Ovary (tissue), 9 donors: ENCODE results near the gene RPRM. TPM values are rescaled to one million over a fixed set of nuclear protein-coding genes. Genes with fewer than 3 reads are reported as not detected.
A peak's percentile ranks its signal among the peaks of the same experiment; 100 is the strongest.

Source experiments
- DNase-seq, 5 donors: peaks; one replicate each; pipeline ENCODE4 v3.0.0-alpha.2; 2019 to 2020
- H3K27ac ChIP-seq, 2 donors: fragments of 200-600 bp; one replicate each; pipeline versions ENCODE4 v1.5.1 to v1.8.0; 2019 to 2022
- H3K27me3 ChIP-seq: fragments of 200-600 bp; one replicate; pipeline ENCODE4 v1.8.0; 2022
- H3K36me3 ChIP-seq: fragments of 200-600 bp; sonication (generic); one replicate; pipeline ENCODE4 v1.5.1; 2019
- H3K4me1 ChIP-seq: one replicate; pipeline ENCODE4 v1.8.1; 2013; ENCODE audit warnings: mild to moderate bottlenecking, moderate library complexity; ENCODE audit not compliant: insufficient read depth
- H3K4me3 ChIP-seq: fragments of 200-600 bp; sonication (generic); one replicate; pipeline ENCODE4 v1.5.1; 2017
- H3K9me3 ChIP-seq, 2 donors: fragments of 200-600 bp in 1 of 2; sonication (generic) in 1 of 2; one replicate each; pipeline versions ENCODE4 v1.5.1 to v1.8.1; 2013 to 2019; ENCODE audit warnings: mild to moderate bottlenecking in 1 of 2, moderate library complexity in 1 of 2
- CTCF ChIP-seq, 3 donors: fragments of 450-650 bp in 2 of 3; fragments of 200-600 bp in 1 of 3; IDR thresholded peaks; one replicate each; pipeline versions ENCODE4 v1.5.1 to v1.8.0; 2016 to 2022; ENCODE audit warnings: antibody characterized with exemption in 3 of 3, mild to moderate bottlenecking in 1 of 3
- EP300 ChIP-seq: sonication (generic); formaldehyde crosslinking; IDR thresholded peaks from one replicate; pipeline ENCODE4 v1.6.1; 2017; ENCODE audit warnings: antibody characterized with exemption
- POLR2A ChIP-seq: fragments of 450-650 bp; IDR thresholded peaks from one replicate; pipeline ENCODE4 v1.6.1; 2017; ENCODE audit warnings: antibody characterized with exemption, mild to moderate bottlenecking, moderate library complexity
- WGBS, 3 donors: extraction: QIAGEN DNeasy Blood & Tissue Kit in 1 of 3; methylation state at CpG; one replicate each; pipeline versions ENCODE4 v1.1.5 to v1.1.7; 2013 to 2017; 5-methylcytosine and 5-hydroxymethylcytosine counted together
- intact Hi-C, 4 donors: fragments of 100-400 bp; cut with DNase I; formaldehyde crosslinking; loops; one replicate each; pipeline versions ENCODE4 v1.11.0 to v1.15.1; 2022 to 2023
- polyA plus RNA-seq, 2 donors: library from polyadenylated mRNA; stranded (reverse); fragments of 200-250 nt in 1 of 2; fragments of 350-450 nt in 1 of 2; fragmentation: Illumina TruSeq in 1 of 2; extraction: RNeasy Lipid Tissue Mini Kit (QIAGEN cat#74804) in 1 of 2; gene quantifications; one replicate each; pipeline ENCODE4 v1.2.3, GENCODE V29; 2013 to 2014
- total RNA-seq, 7 donors: library from RNA; depleted of rRNA in 2 of 7; stranded (reverse); fragments of >200 nt in 2 of 7; fragmentation: NEBNext Ultra II Directional in 3 of 7; extraction: Animal tissue kit (Norgen Biotek cat#: 25700) in 3 of 7; gene quantifications; one replicate each; pipeline versions ENCODE4 v1.1.0 to v1.2.4, GENCODE V29; 2016 to 2023
- donor health status: DM: no; HTN: no; CAD: no; lungs with moderate emphysema.
- donor health status: DM: no; HTN: no; CAD: no.
- donor health status: Bipolar disorder and iron deficiency.
- donor health status: DM: yes; HTN: yes; CAD: no.
- donor health status: DM: no; HTN: no; CAD: no.
- donor health status: DM: yes; HTN: yes; CAD: no.

Gene RPRM
- total and polyA plus RNA-seq, 9 donors, result 2.2 to 36.4 (median 17.3) TPM

GRCh38 chr2:153476816-153477635, 1.5 kb downstream of the RPRM start:
- Histone ChIP-seq H3K9me3 (no peaks in the 10 kb centered on the region), H3K27me3 (no peaks in the 10 kb centered on the region), H3K36me3 (no peaks in the 10 kb centered on the region), H3K4me1 (peaks cover 4% of the 10 kb centered on the region), H3K27ac (no peak overlapping the region), H3K4me3 (peak overlapping the region; percentile 50)
- WGBS, 3 donors, result 1 to 2% (median 1%) methylated on average over 38 of the region's 38 CpGs
- peak; percentile 22 to 71 (median 48) for DNase-seq
- TF ChIP-seq CTCF (IDR thresholded peaks at IDR 0.05) (peak in 1 of 3 donors; percentile 43), EP300 (no peak)
- intact Hi-C loops, result loop anchor here in 2 of 4 donors (5.0 to 10.0 kb wide), 4 partner anchors 312 to 740 kb away; no protein-coding TSS in a partner anchor

- H3K27me3 ChIP-seq, result no peaks in the 10 kb centered on the region
- H3K4me3 ChIP-seq, result peak overlapping the region; percentile 50
- DNase-seq, result no peak
- TF ChIP-seq POLR2A (no peak), CTCF (IDR thresholded peaks at IDR 0.05) (no peak), EP300 (no peak)
- no peak overlapping the region for H3K27ac ChIP-seq
- intact Hi-C loops, result loop anchor here in 2 of 4 donors (5.0 to 10.0 kb wide), 4 partner anchors 312 to 739 kb away; no protein-coding TSS in a partner anchor
- H3K36me3 ChIP-seq, result no peaks in the 10 kb centered on the region
- peaks cover 4% of the 10 kb centered on the region for H3K4me1 ChIP-seq
- WGBS, 3 donors, result 7 to 12% (median 8%) methylated on average over 7 of the region's 7 CpGs
- no peaks in the 10 kb centered on the region for H3K9me3 ChIP-seq
These were observed 2.1 kb downstream of the RPRM start for GRCh38 chr2:153476491-153476815.

GRCh38 chr2:153474876-153475435, 3.6 kb downstream of the RPRM start:
- Histone ChIP-seq H3K9me3 (no peaks in the 10 kb centered on the region), H3K27me3 (no peaks in the 10 kb centered on the region), H3K27ac (no peak overlapping the region), H3K4me3 (no peak overlapping the region), H3K36me3 (no peaks in the 10 kb centered on the region), H3K4me1 (peaks cover 4% of the 10 kb centered on the region)
- no peak for DNase-seq
- TF ChIP-seq POLR2A, result no peak
- TF ChIP-seq EP300, result no peak
- TF ChIP-seq CTCF (IDR thresholded peaks at IDR 0.05), result no peak
- WGBS, 3 donors, result 77 to 90% (median 83%) methylated on average over 2 of the region's 2 CpGs
- intact Hi-C loops, result loop anchor here in 2 of 4 donors (5.0 to 10.0 kb wide), 4 partner anchors 310 to 738 kb away; no protein-coding TSS in a partner anchor

GRCh38 chr2:153474407-153474806, 4.2 kb downstream of the RPRM start:
- 43 to 54% (median 50%) methylated on average over 1 of the region's 1 CpG for WGBS, 3 donors
- no peaks in the 10 kb centered on the region for H3K27me3 ChIP-seq
- H3K4me1 ChIP-seq, result peaks cover 4% of the 10 kb centered on the region
- no peaks in the 10 kb centered on the region for H3K36me3 ChIP-seq
- no peak for DNase-seq
- no peaks in the 10 kb centered on the region for H3K9me3 ChIP-seq
- no peak overlapping the region for H3K4me3 ChIP-seq
- TF ChIP-seq CTCF (IDR thresholded peaks at IDR 0.05) (no peak), POLR2A (no peak), EP300 (no peak)
- no peak overlapping the region for H3K27ac ChIP-seq
- intact Hi-C loops, result loop anchor here in 2 of 4 donors (10.0 kb wide), 2 partner anchors 310 to 550 kb away; no protein-coding TSS in a partner anchor
